Measurements from ENCODE around the gene ADAM10.

ADAM10 gene

GRCh38 chr15:58715266-58715917, 34.1 kb downstream of the ADAM10 start:
- peak; percentile 30 for DNase-seq

- no peak for DNase-seq
Measured at GRCh38 chr15:58710701-58711100, 38.8 kb downstream of the ADAM10 start.

- no peak for DNase-seq
Measured at GRCh38 chr15:58707397-58707796, 42.1 kb downstream of the ADAM10 start.

- no peak for DNase-seq
Measured at GRCh38 chr15:58705105-58705504, 44.4 kb downstream of the ADAM10 start.

GRCh38 chr15:58704155-58704865, 45.2 kb downstream of the ADAM10 start:
- no peak for DNase-seq

GRCh38 chr15:58703610-58704009, 45.9 kb downstream of the ADAM10 start:
- DNase-seq, result peak; percentile 32

GRCh38 chr15:58702233-58702632, 47.3 kb downstream of the ADAM10 start:
- DNase-seq, result no peak

GRCh38 chr15:58701376-58701775, 48.1 kb downstream of the ADAM10 start:
- no peak for DNase-seq

- no peak for DNase-seq
Measured at GRCh38 chr15:58699769-58700168, 49.7 kb downstream of the ADAM10 start.

GRCh38 chr15:58698887-58699641, 50.4 kb downstream of the ADAM10 start:
- no peak for DNase-seq

- DNase-seq, result no peak
Measured at GRCh38 chr15:58697220-58697619, 52.3 kb downstream of the ADAM10 start.

- no peak for DNase-seq
Measured at GRCh38 chr15:58696738-58697137, 52.8 kb downstream of the ADAM10 start.

GRCh38 chr15:58694641-58695398, 54.7 kb downstream of the ADAM10 start:
- no peak for DNase-seq

GRCh38 chr15:58690703-58691102, 58.8 kb downstream of the ADAM10 start:
- DNase-seq, result no peak

- no peak for DNase-seq
Measured at GRCh38 chr15:58689646-58690045, 59.9 kb downstream of the ADAM10 start.

GRCh38 chr15:58686286-58686685, 63.2 kb downstream of the ADAM10 start:
- DNase-seq, result no peak

- no peak for DNase-seq
Measured at GRCh38 chr15:58684751-58685150, 64.8 kb downstream of the ADAM10 start.

- DNase-seq, result no peak
Measured at GRCh38 chr15:58684036-58684710, 65.3 kb downstream of the ADAM10 start.

- DNase-seq, result no peak
Measured at GRCh38 chr15:58682234-58682633, 67.3 kb downstream of the ADAM10 start.

- peak; percentile 60 for DNase-seq
Measured at GRCh38 chr15:58678683-58679082, 70.8 kb downstream of the ADAM10 start.

- no peak for DNase-seq
Measured at GRCh38 chr15:58677426-58677825, 72.1 kb downstream of the ADAM10 start.

- DNase-seq, result no peak
Measured at GRCh38 chr15:58676766-58677165, 72.7 kb downstream of the ADAM10 start.

- DNase-seq, result no peak
Measured at GRCh38 chr15:58671186-58671585, 78.3 kb downstream of the ADAM10 start.
